ENCODE data around the gene SLC35D2.
A peak's percentile ranks its signal among the peaks of the same experiment; 100 is the strongest.
"Not testable (repeated sequence)": the region's sequence is repeated elsewhere in the genome, so short reads cannot be mapped to it uniquely, and the experiment has no call there.

The SLC35D2 gene

GRCh38 chr9:96323169-96323568 lies 60.3 kb downstream of the SLC35D2 start:
- no peak for DNase-seq (ENCODE audit: low read depth)
- no peak for TF ChIP-seq CTCF (conservative IDR thresholded peaks at IDR 0.05; ENCODE audit: control insufficient read depth, insufficient read depth, low read depth, low read length)

GRCh38 chr9:96322736-96323135 lies 60.8 kb downstream of the SLC35D2 start:
- DNase-seq (ENCODE audit: low read depth); H3K4me3 ChIP-seq (ENCODE audit: control insufficient read depth, low read depth, low read length): not testable (repeated sequence)

More at GRCh38 chr9:96323169-96323568, 60.3 kb downstream of the SLC35D2 start:
- H3K4me3 ChIP-seq (ENCODE audit: control insufficient read depth, low read depth, low read length) = no peak overlapping the region

GRCh38 chr9:96322210-96322609 lies 61.3 kb downstream of the SLC35D2 start:
- not testable (repeated sequence) for DNase-seq (ENCODE audit: low read depth); H3K4me3 ChIP-seq (ENCODE audit: control insufficient read depth, low read depth, low read length)

GRCh38 chr9:96321515-96321914 lies 62.0 kb downstream of the SLC35D2 start:
- DNase-seq (ENCODE audit: low read depth) = no peak
- H3K4me3 ChIP-seq (ENCODE audit: control insufficient read depth, low read depth, low read length) = no peak overlapping the region
- TF ChIP-seq CTCF (conservative IDR thresholded peaks at IDR 0.05; ENCODE audit: control insufficient read depth, insufficient read depth, low read depth, low read length) = no peak

GRCh38 chr9:96320749-96321280 lies 62.7 kb downstream of the SLC35D2 start:
- DNase-seq (ENCODE audit: low read depth) = no peak
- no peak overlapping the region for H3K4me3 ChIP-seq (ENCODE audit: control insufficient read depth, low read depth, low read length)
- TF ChIP-seq CTCF (conservative IDR thresholded peaks at IDR 0.05; ENCODE audit: control insufficient read depth, insufficient read depth, low read depth, low read length) = no peak

GRCh38 chr9:96318921-96319565 lies 64.5 kb downstream of the SLC35D2 start:
- DNase-seq (ENCODE audit: low read depth) = no peak
- no peak overlapping the region for H3K4me3 ChIP-seq (ENCODE audit: control insufficient read depth, low read depth, low read length)
- no peak for TF ChIP-seq CTCF (conservative IDR thresholded peaks at IDR 0.05; ENCODE audit: control insufficient read depth, insufficient read depth, low read depth, low read length)

GRCh38 chr9:96317335-96317980 lies 66.1 kb downstream of the SLC35D2 start:
- no peak overlapping the region for H3K4me3 ChIP-seq (ENCODE audit: control insufficient read depth, low read depth, low read length)
- peak; percentile 90 for TF ChIP-seq CTCF (conservative IDR thresholded peaks at IDR 0.05; ENCODE audit: control insufficient read depth, insufficient read depth, low read depth, low read length)
- peak; percentile 72 for DNase-seq (ENCODE audit: low read depth)
